Parathyroid adenoma (tissue), 2 donors: Measurements from ENCODE around the gene PGK1.
A peak's percentile ranks its signal among the peaks of the same experiment; 100 is the strongest.
"Not testable (repeated sequence)": the region's sequence is repeated elsewhere in the genome, so short reads cannot be mapped to it uniquely, and the experiment has no call there.

Experiments used
- H2AFZ ChIP-seq: fragments of 300-600 bp; sonication (generic); one replicate; pipeline ENCODE4 v1.7.0; 2017; ENCODE audit warnings: antibody characterized with exemption, mild to moderate bottlenecking
- H3K27ac ChIP-seq: fragments of 300-600 bp; sonication (generic); one replicate; pipeline ENCODE4 v1.7.0; 2017
- H3K27me3 ChIP-seq: fragments of 300-600 bp; sonication (generic); one replicate; pipeline ENCODE4 v1.7.0; 2017; ENCODE audit warnings: low read length; ENCODE audit not compliant: control insufficient read depth, insufficient read depth
- H3K36me3 ChIP-seq: fragments of 300-600 bp; sonication (generic); one replicate; pipeline ENCODE4 v1.7.0; 2017; ENCODE audit warnings: low read length; ENCODE audit not compliant: control insufficient read depth, insufficient read depth
- H3K4me1 ChIP-seq: fragments of 300-600 bp; sonication (generic); one replicate; pipeline ENCODE4 v1.7.0; 2017; ENCODE audit warnings: control low read depth
- H3K4me2 ChIP-seq: fragments of 300-600 bp; sonication (generic); one replicate; pipeline ENCODE4 v1.7.0; 2017; ENCODE audit warnings: low read length
- H3K4me3 ChIP-seq: fragments of 300-600 bp; sonication (generic); one replicate; pipeline ENCODE4 v1.7.0; 2017; ENCODE audit warnings: low read depth, low read length
- H3K79me2 ChIP-seq: fragments of 300-600 bp; sonication (generic); one replicate; pipeline ENCODE4 v1.7.0; 2017; ENCODE audit warnings: control low read depth
- H3K9ac ChIP-seq: fragments of 300-600 bp; sonication (generic); one replicate; pipeline ENCODE4 v1.7.0; 2017; ENCODE audit warnings: mild to moderate bottlenecking
- H3K9me3 ChIP-seq: fragments of 300-600 bp; sonication (generic); one replicate; pipeline ENCODE4 v1.7.0; 2017; ENCODE audit warnings: low read length; ENCODE audit not compliant: control insufficient read depth
- CTCF ChIP-seq: fragments of 300-600 bp; sonication (generic); IDR thresholded peaks from one replicate; pipeline ENCODE4 v1.7.0; 2017; ENCODE audit warnings: antibody characterized with exemption, mild to moderate bottlenecking
- donor health status: primary hyperparathyroidism.

Gene PGK1

GRCh38 chrX:78103623-78104446 is at the start of gene PGK1:
Gene PGK1 (plus strand): TSS chrX:78104248. CDS start chrX:78104341, 93 bp downstream.
- no peak for TF ChIP-seq CTCF
- no peaks in the 10 kb centered on the region for H3K27me3 ChIP-seq
- peak within 1 kb of the TSS; percentile 91 for H3K27ac ChIP-seq
- H3K4me1 ChIP-seq = no peaks in the 10 kb centered on the region
- no peaks in the 10 kb centered on the region for H3K36me3 ChIP-seq
- peak within 1 kb of the TSS; percentile 92 for H2AFZ ChIP-seq
- no peaks in the 10 kb centered on the region for H3K9me3 ChIP-seq
- peak within 1 kb of the TSS; percentile 1 for H3K9ac ChIP-seq
- peak within 1 kb of the TSS; percentile 91 for H3K4me3 ChIP-seq
- H3K4me2 ChIP-seq = peak within 1 kb of the TSS; percentile 82
- H3K79me2 ChIP-seq = peaks cover 20% of the 10 kb centered on the region

- H3K27ac ChIP-seq = no peak overlapping the region
Observed at GRCh38 chrX:78063687-78064086, 40.4 kb upstream of the PGK1 start.

GRCh38 chrX:78064152-78064551 is 39.9 kb upstream of the PGK1 start:
- no peak overlapping the region for H3K9ac ChIP-seq
- H2AFZ ChIP-seq = no peak overlapping the region
- no peak overlapping the region for H3K4me3 ChIP-seq
- no peaks in the 10 kb centered on the region for H3K79me2 ChIP-seq
- H3K4me1 ChIP-seq = no peaks in the 10 kb centered on the region
- TF ChIP-seq CTCF = no peak
- H3K27ac ChIP-seq = no peak overlapping the region
- H3K36me3 ChIP-seq = no peaks in the 10 kb centered on the region
- no peaks in the 10 kb centered on the region for H3K9me3 ChIP-seq
- no peaks in the 10 kb centered on the region for H3K27me3 ChIP-seq
- H3K4me2 ChIP-seq = no peak overlapping the region

More at GRCh38 chrX:78063687-78064086, 40.4 kb upstream of the PGK1 start:
- H3K9me3 ChIP-seq = no peaks in the 10 kb centered on the region
- no peak overlapping the region for H3K9ac ChIP-seq
- no peaks in the 10 kb centered on the region for H3K27me3 ChIP-seq
- no peak overlapping the region for H3K4me3 ChIP-seq
- H3K36me3 ChIP-seq = no peaks in the 10 kb centered on the region
- no peak for TF ChIP-seq CTCF
- no peak overlapping the region for H2AFZ ChIP-seq
- no peaks in the 10 kb centered on the region for H3K4me1 ChIP-seq
- H3K4me2 ChIP-seq = no peak overlapping the region
- no peaks in the 10 kb centered on the region for H3K79me2 ChIP-seq

- not testable (repeated sequence) for H3K27ac ChIP-seq, H3K4me1 ChIP-seq, H3K9me3 ChIP-seq, H2AFZ ChIP-seq, H3K9ac ChIP-seq, H3K36me3 ChIP-seq, H3K79me2 ChIP-seq, H3K27me3 ChIP-seq, H3K4me3 ChIP-seq, H3K4me2 ChIP-seq
Observed at GRCh38 chrX:78064698-78065601, 39.1 kb upstream of the PGK1 start.

- Histone ChIP-seq H2AFZ (no peak overlapping the region), H3K27ac (no peak overlapping the region), H3K36me3 (no peaks in the 10 kb centered on the region), H3K27me3 (no peaks in the 10 kb centered on the region), H3K9me3 (no peaks in the 10 kb centered on the region), H3K79me2 (no peaks in the 10 kb centered on the region), H3K4me1 (no peaks in the 10 kb centered on the region), H3K4me2 (no peak overlapping the region), H3K9ac (no peak overlapping the region), H3K4me3 (no peak overlapping the region)
- no peak for TF ChIP-seq CTCF
Observed at GRCh38 chrX:78066110-78066509, 37.9 kb upstream of the PGK1 start.
